ENCODE results near the gene DNAJB6.

DNA sequence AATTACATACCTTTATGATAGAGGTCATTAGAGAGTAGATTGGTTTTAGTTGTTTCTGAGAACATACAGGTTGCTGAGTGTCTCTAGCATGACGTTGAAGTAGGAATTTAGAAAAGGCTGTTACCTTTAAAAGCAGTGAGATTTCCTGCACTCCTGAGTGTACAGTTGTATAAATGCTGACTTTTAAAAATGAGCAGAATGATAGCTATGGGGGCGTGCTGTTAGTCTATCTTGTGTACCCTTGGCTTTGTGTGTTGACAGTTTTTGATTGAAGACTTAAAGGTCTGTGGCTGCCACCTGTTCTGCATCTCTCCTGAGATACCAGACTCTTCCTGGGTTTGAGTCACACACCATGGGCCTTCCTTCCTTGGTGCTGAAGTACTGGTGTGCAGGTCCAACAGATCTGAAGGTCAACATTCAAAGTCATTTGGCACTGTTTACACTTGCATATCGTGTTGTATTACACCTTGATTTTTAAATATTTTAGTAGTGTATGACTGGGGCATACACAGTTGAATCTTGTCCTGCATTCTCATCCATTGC, 23.8 kb downstream of the DNAJB6 start:
- TF ChIP-seq SIN3A (IDR thresholded peaks at IDR 0.05; ENCODE audit: borderline replicate concordance, insufficient read depth, low read length) (no peak), FOXP2 (optimal IDR thresholded peaks at IDR 0.05; ENCODE audit: borderline replicate concordance, extremely low read depth, extremely low read length, insufficient read depth) (no peak), TAF1 (IDR thresholded peaks at IDR 0.05; ENCODE audit: borderline replicate concordance, insufficient read depth, low read length) (no peak)
- TF ChIP-seq, protein P1, sequence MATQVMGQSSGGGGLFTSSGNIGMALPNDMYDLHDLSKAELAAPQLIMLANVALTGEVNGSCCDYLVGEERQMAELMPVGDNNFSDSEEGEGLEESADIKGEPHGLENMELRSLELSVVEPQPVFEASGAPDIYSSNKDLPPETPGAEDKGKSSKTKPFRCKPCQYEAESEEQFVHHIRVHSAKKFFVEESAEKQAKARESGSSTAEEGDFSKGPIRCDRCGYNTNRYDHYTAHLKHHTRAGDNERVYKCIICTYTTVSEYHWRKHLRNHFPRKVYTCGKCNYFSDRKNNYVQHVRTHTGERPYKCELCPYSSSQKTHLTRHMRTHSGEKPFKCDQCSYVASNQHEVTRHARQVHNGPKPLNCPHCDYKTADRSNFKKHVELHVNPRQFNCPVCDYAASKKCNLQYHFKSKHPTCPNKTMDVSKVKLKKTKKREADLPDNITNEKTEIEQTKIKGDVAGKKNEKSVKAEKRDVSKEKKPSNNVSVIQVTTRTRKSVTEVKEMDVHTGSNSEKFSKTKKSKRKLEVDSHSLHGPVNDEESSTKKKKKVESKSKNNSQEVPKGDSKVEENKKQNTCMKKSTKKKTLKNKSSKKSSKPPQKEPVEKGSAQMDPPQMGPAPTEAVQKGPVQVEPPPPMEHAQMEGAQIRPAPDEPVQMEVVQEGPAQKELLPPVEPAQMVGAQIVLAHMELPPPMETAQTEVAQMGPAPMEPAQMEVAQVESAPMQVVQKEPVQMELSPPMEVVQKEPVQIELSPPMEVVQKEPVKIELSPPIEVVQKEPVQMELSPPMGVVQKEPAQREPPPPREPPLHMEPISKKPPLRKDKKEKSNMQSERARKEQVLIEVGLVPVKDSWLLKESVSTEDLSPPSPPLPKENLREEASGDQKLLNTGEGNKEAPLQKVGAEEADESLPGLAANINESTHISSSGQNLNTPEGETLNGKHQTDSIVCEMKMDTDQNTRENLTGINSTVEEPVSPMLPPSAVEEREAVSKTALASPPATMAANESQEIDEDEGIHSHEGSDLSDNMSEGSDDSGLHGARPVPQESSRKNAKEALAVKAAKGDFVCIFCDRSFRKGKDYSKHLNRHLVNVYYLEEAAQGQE (IDR thresholded peaks at IDR 0.05; ENCODE audit: insufficient read depth in 1 of 2, low read depth in 2 of 2, low read length in 2 of 2) = no peak
